ENCODE measurements around the gene SSC4D. TPM values are rescaled to one million over a fixed set of nuclear protein-coding genes. Genes with fewer than 3 reads are reported as not detected.

SSC4D gene
- total and polyA plus RNA-seq, 9 of the 15 experiments (the other 6 are each of a cell fraction or from before 2014, with no cell fraction given) = 0.06 to 1.1 (median 0.85) TPM; not detected in 1

DNA sequence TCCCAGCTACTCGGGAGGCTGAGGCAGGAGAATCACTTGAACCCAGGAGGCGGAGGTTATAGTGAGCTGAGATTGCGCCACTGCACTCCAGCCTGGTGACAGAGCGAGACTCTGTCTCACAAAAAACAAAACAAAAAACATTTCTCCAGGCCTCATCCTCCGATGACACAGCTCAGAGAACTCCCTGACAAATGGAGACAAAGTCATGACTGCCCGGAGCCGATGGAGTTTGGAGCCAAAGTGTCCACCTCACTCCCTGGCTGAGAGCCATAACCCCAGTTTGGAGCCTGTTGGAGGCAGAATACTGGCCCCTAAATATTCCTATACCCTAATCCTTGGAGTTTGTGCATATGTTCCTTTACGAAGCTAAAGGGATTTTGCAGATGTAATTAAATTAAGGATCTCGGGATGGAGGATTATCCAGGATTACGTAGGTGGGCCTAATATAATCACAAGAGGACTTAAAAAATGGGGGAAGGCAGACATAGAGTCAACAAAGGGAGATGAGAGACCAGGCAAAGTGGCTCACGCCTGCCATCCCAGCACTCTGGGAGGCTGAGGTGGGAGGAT, 22.7 kb downstream of the SSC4D start:
- in situ Hi-C loops (cut with MboI) (no loop called here), intact Hi-C loops (cut with micrococcal nuclease) (no loop called here)
- ATAC-seq (no peak), DNase-seq (ENCODE audit: extremely low read depth in 1 of 4, low spot score in 3 of 4) (no peak), FAIRE-seq (no peak)
- H2AFZ ChIP-seq (ENCODE audit: low read depth, low read length) = peak overlapping the region; percentile 58; the same call in 1 of the 2 replicates
- no peak overlapping the region for H3K9ac ChIP-seq (ENCODE audit: insufficient read depth in 1 of 2, low read depth in 2 of 2, low read length in 2 of 2)
- H4K20me1 ChIP-seq (replicated peaks; ENCODE audit: control insufficient read depth, insufficient read depth, low read length) = no peaks in the 10 kb centered on the region
- POLR2A ChIA-PET = interaction anchor here (0.7 kb wide), 1 partner anchor 108 kb away, joined by 3 read pairs; no protein-coding TSS in a partner anchor
- no peak overlapping the region for H3K27ac ChIP-seq (ENCODE audit: extremely low read depth, low read depth, low read length)
- no peaks in the 10 kb centered on the region for H3K9me3 ChIP-seq (replicated peaks; ENCODE audit: control insufficient read depth, insufficient read depth, low read depth, low read length)
- no peaks in the 10 kb centered on the region for H3K79me2 ChIP-seq (ENCODE audit: control insufficient read depth, insufficient read depth, low read length)
- H3K9me1 ChIP-seq (ENCODE audit: control insufficient read depth, insufficient read depth, low read length) = no peaks in the 10 kb centered on the region
- no peaks in the 10 kb centered on the region for H3K27me3 ChIP-seq (ENCODE audit: control insufficient read depth in 2 of 2, insufficient read depth in 2 of 2, low read length in 2 of 2)
- BruUV-seq (replicated peaks) = no TSS peak
- H3K4me3 ChIP-seq = no peak overlapping the region
- H3K36me3 ChIP-seq (ENCODE audit: control insufficient read depth, insufficient read depth, low read length) = no peaks in the 10 kb centered on the region
- no peak overlapping the region for H3K4me2 ChIP-seq (ENCODE audit: insufficient read depth, low read length)
- peaks cover 22 to 30% of the 10 kb centered on the region in 2 experiments for H3K4me1 ChIP-seq (replicated peaks in 1 of 2; ENCODE audit: control insufficient read depth in 2 of 2, insufficient read depth in 2 of 2, low read length in 2 of 2)
- CTCF ChIA-PET (ENCODE audit: low intra/inter-chr PET ratio) = no interaction called here
- WGBS (ENCODE audit: insufficient coverage, low coverage, missing lambda C conversion rate) = 68% methylated on average over 10 of the region's 11 CpGs
- TF ChIP-seq CBX8 (IDR thresholded peaks at IDR 0.05; ENCODE audit: borderline replicate concordance, extremely low read depth, low read depth, low read length, poor library complexity, severe bottlenecking) = no peak
- TF ChIP-seq, protein P1, sequence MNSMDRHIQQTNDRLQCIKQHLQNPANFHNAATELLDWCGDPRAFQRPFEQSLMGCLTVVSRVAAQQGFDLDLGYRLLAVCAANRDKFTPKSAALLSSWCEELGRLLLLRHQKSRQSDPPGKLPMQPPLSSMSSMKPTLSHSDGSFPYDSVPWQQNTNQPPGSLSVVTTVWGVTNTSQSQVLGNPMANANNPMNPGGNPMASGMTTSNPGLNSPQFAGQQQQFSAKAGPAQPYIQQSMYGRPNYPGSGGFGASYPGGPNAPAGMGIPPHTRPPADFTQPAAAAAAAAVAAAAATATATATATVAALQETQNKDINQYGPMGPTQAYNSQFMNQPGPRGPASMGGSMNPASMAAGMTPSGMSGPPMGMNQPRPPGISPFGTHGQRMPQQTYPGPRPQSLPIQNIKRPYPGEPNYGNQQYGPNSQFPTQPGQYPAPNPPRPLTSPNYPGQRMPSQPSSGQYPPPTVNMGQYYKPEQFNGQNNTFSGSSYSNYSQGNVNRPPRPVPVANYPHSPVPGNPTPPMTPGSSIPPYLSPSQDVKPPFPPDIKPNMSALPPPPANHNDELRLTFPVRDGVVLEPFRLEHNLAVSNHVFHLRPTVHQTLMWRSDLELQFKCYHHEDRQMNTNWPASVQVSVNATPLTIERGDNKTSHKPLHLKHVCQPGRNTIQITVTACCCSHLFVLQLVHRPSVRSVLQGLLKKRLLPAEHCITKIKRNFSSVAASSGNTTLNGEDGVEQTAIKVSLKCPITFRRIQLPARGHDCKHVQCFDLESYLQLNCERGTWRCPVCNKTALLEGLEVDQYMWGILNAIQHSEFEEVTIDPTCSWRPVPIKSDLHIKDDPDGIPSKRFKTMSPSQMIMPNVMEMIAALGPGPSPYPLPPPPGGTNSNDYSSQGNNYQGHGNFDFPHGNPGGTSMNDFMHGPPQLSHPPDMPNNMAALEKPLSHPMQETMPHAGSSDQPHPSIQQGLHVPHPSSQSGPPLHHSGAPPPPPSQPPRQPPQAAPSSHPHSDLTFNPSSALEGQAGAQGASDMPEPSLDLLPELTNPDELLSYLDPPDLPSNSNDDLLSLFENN (IDR thresholded peaks at IDR 0.05; ENCODE audit: low read depth in 2 of 2, low read length in 2 of 2) = no peak
- TF ChIP-seq CEBPB (tag; IDR thresholded peaks at IDR 0.05) = peak; percentile 15; the same call in 1 of the 2 replicates
- TF ChIP-seq NFIC (IDR thresholded peaks at IDR 0.05) = peak; percentile 49; the same call in 1 of the 2 replicates
- TF ChIP-seq, protein P2, sequence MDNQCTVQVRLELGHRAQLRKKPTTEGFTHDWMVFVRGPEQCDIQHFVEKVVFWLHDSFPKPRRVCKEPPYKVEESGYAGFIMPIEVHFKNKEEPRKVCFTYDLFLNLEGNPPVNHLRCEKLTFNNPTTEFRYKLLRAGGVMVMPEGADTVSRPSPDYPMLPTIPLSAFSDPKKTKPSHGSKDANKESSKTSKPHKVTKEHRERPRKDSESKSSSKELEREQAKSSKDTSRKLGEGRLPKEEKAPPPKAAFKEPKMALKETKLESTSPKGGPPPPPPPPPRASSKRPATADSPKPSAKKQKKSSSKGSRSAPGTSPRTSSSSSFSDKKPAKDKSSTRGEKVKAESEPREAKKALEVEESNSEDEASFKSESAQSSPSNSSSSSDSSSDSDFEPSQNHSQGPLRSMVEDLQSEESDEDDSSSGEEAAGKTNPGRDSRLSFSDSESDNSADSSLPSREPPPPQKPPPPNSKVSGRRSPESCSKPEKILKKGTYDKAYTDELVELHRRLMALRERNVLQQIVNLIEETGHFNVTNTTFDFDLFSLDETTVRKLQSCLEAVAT (IDR thresholded peaks at IDR 0.05) = 0 out of 4 replicates have a peak, but pooled peaks of 1 of the 2 experiments have one; percentile 22

Data from K562 (cell line).